A549 (cell line): ENCODE results near the gene SHROOM4.

Experiments used
- EP300 ChIP-seq, 2 experiments: fragments of >200 bp; sonication (Bioruptor Twin); formaldehyde crosslinking; IDR thresholded peaks; 2 replicates in 1 of 2; 3 replicates in 1 of 2; pipeline ENCODE4 v1.6.1; 2016 to 2017
- POLR2A ChIP-seq: IDR thresholded peaks from 2 replicates; pipeline ENCODE4 v1.6.1; 2012; ENCODE audit warnings: mild to moderate bottlenecking, low read length
- RAD21 ChIP-seq, 2 experiments: fragments of >200 bp in 1 of 2; sonication (Bioruptor Twin) in 1 of 2; formaldehyde crosslinking in 1 of 2; IDR thresholded peaks in 1 of 2; conservative IDR thresholded peaks in 1 of 2; 2 replicates in 1 of 2; 3 replicates in 1 of 2; pipeline ENCODE4 v1.6.1; 2012 to 2018; ENCODE audit warnings: inconsistent platforms in 1 of 2
- TF ChIP-seq, protein P1 (sequence below): fragments of >200 bp; sonication (Bioruptor Twin); formaldehyde crosslinking; IDR thresholded peaks from 3 replicates; pipeline ENCODE4 v1.5.1; 2016
- TF ChIP-seq, protein P2 (sequence below): fragments of 250-450 bp; sonication (Bioruptor Pico); IDR thresholded peaks from 2 replicates; pipeline ENCODE4 v1.5.0; 2021; ENCODE audit warnings: mild to moderate bottlenecking, moderate library complexity, borderline replicate concordance
- TF ChIP-seq, protein P3 (sequence below): fragments of 200-600 bp; sonication (generic); IDR thresholded peaks from 2 replicates; pipeline ENCODE4 v1.6.1; 2016; ENCODE audit warnings: antibody characterized with exemption, mild to moderate bottlenecking, moderate library complexity

DNA sequence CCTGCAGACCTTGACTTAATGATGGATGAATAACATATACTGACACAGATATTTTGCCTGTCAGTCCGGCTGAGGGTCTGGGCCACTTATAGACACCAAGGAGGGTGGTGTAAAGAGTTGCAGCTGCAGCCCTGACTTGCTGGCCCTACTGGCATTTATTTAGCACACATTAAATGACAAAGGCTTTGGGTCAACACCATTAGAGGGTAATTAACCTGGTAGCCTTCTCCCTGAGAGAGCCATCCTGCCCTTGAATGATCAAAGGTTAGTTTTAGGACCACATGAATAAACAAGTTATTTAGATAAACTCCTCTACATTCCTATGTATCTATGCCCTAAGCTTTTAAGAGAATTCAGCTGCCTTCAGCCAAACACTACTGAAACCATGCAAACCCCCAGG is 232.6 kb downstream of the SHROOM4 start:
- TF ChIP-seq, protein P1, sequence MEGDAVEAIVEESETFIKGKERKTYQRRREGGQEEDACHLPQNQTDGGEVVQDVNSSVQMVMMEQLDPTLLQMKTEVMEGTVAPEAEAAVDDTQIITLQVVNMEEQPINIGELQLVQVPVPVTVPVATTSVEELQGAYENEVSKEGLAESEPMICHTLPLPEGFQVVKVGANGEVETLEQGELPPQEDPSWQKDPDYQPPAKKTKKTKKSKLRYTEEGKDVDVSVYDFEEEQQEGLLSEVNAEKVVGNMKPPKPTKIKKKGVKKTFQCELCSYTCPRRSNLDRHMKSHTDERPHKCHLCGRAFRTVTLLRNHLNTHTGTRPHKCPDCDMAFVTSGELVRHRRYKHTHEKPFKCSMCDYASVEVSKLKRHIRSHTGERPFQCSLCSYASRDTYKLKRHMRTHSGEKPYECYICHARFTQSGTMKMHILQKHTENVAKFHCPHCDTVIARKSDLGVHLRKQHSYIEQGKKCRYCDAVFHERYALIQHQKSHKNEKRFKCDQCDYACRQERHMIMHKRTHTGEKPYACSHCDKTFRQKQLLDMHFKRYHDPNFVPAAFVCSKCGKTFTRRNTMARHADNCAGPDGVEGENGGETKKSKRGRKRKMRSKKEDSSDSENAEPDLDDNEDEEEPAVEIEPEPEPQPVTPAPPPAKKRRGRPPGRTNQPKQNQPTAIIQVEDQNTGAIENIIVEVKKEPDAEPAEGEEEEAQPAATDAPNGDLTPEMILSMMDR = no peak
- TF ChIP-seq EP300 (IDR thresholded peaks at IDR 0.05) (no peak), POLR2A (no peak), RAD21 (conservative IDR thresholded peaks at IDR 0.05 in 1 of 2, IDR thresholded peaks at IDR 0.05 in 1 of 2) (no peak)
- TF ChIP-seq, protein P2, sequence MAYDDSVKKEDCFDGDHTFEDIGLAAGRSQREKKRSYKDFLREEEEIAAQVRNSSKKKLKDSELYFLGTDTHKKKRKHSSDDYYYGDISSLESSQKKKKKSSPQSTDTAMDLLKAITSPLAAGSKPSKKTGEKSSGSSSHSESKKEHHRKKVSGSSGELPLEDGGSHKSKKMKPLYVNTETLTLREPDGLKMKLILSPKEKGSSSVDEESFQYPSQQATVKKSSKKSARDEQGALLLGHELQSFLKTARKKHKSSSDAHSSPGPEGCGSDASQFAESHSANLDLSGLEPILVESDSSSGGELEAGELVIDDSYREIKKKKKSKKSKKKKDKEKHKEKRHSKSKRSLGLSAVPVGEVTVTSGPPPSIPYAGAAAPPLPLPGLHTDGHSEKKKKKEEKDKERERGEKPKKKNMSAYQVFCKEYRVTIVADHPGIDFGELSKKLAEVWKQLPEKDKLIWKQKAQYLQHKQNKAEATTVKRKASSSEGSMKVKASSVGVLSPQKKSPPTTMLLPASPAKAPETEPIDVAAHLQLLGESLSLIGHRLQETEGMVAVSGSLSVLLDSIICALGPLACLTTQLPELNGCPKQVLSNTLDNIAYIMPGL (CRISPR knock-in tag) = no peak
- TF ChIP-seq, protein P3, sequence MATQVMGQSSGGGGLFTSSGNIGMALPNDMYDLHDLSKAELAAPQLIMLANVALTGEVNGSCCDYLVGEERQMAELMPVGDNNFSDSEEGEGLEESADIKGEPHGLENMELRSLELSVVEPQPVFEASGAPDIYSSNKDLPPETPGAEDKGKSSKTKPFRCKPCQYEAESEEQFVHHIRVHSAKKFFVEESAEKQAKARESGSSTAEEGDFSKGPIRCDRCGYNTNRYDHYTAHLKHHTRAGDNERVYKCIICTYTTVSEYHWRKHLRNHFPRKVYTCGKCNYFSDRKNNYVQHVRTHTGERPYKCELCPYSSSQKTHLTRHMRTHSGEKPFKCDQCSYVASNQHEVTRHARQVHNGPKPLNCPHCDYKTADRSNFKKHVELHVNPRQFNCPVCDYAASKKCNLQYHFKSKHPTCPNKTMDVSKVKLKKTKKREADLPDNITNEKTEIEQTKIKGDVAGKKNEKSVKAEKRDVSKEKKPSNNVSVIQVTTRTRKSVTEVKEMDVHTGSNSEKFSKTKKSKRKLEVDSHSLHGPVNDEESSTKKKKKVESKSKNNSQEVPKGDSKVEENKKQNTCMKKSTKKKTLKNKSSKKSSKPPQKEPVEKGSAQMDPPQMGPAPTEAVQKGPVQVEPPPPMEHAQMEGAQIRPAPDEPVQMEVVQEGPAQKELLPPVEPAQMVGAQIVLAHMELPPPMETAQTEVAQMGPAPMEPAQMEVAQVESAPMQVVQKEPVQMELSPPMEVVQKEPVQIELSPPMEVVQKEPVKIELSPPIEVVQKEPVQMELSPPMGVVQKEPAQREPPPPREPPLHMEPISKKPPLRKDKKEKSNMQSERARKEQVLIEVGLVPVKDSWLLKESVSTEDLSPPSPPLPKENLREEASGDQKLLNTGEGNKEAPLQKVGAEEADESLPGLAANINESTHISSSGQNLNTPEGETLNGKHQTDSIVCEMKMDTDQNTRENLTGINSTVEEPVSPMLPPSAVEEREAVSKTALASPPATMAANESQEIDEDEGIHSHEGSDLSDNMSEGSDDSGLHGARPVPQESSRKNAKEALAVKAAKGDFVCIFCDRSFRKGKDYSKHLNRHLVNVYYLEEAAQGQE = no peak
